Fibroblast of mammary gland (primary cell): ENCODE measurements around the gene RHBG.

Experiments used
- DNase-seq: peaks from one replicate; pipeline ENCODE4 v3.0.0-alpha.2; 2010; ENCODE audit warnings: low read depth
- H3K4me3 ChIP-seq: 2 replicates; pipeline ENCODE4 v1.5.1; 2011; ENCODE audit warnings: low read depth, mild to moderate bottlenecking, low read length, moderate library complexity; ENCODE audit not compliant: control insufficient read depth
- TF ChIP-seq, protein P1 (sequence below): conservative IDR thresholded peaks from 2 replicates; pipeline ENCODE4 v1.5.1; 2011; ENCODE audit warnings: low read depth, low read length, inconsistent platforms; ENCODE audit not compliant: control insufficient read depth, insufficient read depth

RHBG gene

DNA sequence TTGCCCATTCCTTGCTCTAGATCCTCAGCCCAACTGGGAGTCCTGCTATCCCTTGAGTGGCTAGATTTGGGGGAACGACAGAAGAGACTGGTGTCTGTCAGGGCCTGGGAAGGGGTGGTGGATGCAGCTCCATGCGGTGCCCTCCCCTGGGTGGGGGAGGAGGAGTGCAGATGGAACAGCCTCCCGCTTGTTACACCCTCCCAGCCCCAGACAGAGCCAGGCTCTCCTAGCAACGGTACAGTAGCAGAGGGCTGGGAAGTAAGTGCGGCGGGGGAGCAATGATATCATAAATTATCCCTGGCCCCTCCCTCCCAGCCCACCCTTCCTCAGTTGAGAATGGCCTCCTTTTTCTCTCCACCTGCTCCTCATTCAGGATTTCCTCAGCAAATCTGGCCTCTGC is 37.2 kb downstream of the RHBG start:
- DNase-seq = no peak
- TF ChIP-seq, protein P1, sequence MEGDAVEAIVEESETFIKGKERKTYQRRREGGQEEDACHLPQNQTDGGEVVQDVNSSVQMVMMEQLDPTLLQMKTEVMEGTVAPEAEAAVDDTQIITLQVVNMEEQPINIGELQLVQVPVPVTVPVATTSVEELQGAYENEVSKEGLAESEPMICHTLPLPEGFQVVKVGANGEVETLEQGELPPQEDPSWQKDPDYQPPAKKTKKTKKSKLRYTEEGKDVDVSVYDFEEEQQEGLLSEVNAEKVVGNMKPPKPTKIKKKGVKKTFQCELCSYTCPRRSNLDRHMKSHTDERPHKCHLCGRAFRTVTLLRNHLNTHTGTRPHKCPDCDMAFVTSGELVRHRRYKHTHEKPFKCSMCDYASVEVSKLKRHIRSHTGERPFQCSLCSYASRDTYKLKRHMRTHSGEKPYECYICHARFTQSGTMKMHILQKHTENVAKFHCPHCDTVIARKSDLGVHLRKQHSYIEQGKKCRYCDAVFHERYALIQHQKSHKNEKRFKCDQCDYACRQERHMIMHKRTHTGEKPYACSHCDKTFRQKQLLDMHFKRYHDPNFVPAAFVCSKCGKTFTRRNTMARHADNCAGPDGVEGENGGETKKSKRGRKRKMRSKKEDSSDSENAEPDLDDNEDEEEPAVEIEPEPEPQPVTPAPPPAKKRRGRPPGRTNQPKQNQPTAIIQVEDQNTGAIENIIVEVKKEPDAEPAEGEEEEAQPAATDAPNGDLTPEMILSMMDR = no peak
- no peak overlapping the region for H3K4me3 ChIP-seq

DNA sequence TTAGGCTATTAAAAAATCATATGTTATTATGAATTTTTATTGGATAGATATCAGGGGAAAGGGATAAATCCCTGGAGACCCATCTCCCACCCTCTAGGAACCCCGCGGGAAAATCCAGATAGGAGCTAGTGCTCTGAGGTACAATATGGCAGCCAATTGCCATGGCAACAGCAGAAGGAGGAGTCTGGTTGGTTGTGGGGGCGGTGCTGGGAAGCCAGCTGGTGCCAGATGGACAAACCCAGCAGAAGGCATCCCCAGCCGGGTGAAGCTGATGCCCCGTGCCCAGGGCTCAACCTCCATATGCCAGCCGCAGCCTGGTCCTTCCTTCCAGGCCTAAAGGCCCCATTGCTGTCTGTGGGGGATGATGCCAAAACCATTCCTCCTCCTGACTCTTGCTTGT is 38.3 kb downstream of the RHBG start:
- DNase-seq = no peak
- H3K4me3 ChIP-seq = no peak overlapping the region
- TF ChIP-seq, protein P1 = no peak

DNA sequence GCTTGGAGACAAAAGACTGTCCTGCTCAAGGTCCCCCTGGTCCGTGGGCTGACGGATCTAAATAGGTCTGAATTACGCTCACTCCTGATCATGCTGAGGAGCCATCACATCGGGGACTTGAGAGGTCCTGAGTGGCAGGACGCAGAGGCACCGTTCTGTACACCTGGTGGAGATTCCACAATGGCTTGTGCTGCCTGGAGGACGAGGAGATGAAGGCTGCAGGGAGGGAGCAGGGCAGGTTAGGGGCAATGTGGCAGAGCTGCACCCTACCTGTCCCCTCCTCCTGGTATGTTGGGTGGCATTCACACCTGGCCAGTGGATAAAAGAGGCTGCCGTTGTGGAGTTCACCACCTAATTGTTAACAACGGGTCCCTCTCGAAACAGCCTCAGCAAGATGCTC is 38.7 kb downstream of the RHBG start:
- H3K4me3 ChIP-seq = no peak overlapping the region
- TF ChIP-seq, protein P1 = no peak
- no peak for DNase-seq

DNA sequence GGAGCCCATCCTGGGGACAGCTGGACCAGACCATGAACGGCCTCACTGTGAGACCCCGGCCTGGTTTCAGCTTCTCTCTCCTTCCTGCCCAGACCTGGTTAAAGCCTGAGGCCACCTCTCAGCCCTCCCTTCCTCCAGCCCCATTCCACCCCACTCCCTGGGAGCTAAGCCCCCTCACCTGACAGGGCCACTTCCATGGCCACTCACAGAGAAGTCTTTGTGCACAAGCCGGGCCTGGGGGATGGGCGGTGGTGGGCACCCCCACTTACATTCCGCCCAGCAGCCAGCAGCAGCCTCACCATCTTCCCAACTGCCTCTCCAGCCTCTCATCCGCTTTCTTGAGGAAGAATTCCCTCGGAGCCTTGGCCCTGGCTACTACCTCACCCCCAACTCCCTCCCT is 40.4 kb downstream of the RHBG start:
- no peak for DNase-seq
- TF ChIP-seq, protein P1 = no peak
- no peak overlapping the region for H3K4me3 ChIP-seq

DNA sequence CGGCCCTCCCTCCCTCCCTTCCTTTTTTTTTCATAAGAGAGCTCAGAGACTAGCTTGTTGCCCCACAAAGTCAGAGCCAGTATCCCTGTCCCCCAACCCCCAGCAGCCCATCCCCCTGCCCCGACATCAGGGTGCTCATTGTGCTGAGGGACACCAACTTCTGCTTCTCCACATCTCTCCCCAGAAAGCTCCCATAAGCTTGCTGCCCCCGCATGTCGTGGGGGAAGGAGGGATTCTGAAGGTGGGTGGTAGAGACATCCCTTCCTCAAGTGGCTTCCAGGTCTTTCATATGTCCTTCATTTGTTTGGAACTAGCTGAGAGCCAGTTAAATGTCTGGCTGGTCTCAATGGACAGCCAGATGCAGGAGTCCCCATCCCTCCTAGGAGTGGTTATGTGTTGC is 41.2 kb downstream of the RHBG start:
- no peak for DNase-seq
- TF ChIP-seq, protein P1 = no peak
- H3K4me3 ChIP-seq = no peak overlapping the region

DNA sequence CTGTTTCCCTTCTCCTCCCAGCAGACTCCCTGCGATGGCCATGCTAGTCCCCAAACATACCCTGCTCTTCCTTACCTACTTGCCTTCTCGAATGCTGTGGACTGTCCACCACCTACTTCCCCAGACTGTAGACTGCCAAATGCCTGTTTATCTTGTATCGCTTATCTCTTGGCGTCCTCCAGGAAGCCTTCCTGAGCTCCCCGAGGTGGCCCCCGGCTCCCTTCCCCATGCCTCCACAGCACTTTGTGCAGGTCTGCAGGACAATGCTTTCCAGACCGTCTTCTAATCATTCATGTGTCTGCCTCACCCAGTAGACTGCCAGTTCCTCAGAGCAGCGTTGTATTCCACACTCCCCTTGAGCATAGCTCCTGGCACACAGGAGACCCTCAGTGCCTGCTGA is 41.7 kb downstream of the RHBG start:
- TF ChIP-seq, protein P1 = no peak
- no peak for DNase-seq
- no peak overlapping the region for H3K4me3 ChIP-seq

DNA sequence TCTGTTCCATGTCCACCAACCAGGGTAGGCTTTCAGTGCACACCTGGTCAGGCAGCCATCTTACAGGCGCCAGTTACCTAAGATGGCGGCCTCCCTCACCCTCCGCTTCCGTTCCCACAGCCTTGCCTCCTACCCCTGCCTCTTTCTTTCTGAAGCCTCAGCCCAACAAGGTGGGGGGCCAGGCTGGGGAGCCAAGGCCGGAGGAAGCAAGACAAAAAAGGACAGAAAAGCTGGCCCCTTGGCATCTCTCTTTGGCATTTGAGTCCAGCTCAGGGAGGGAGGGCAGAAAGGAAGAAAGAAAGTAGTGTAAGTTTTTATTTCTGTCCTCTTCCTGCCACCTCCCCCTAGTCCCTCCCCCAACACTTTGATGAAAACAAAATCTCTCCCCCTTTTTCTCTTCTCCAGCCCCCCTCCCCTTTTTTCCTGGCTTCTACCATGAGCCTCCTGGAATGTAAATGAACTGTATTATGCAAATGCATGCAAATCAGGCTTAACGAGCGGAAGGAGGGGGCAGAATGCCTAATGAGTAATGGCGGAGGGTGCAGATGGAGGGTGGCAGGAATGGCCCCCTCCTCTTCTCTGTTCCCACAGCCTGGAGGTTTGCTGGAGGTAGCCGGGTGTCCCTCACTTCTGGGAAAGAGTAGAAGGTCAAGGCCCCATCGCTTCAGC is 43.8 kb downstream of the RHBG start:
- H3K4me3 ChIP-seq = no peak overlapping the region
- no peak for DNase-seq
- TF ChIP-seq, protein P1 = no peak
